DND-41 (cell line): Measurements from ENCODE around the gene RFNG.

ENCODE experiments used
- ATAC-seq: fragments of 200-7000 bp; cut with Tn5 transposase; 3 replicates; pipeline ENCODE4 v1.9.1; 2021; ENCODE audit warnings: low read depth; ENCODE audit not compliant: insufficient read depth
- DNase-seq: peaks from one replicate; pipeline ENCODE4 v3.0.0-alpha.2; 2020
- H2AFZ ChIP-seq: 2 replicates; pipeline ENCODE4 v1.6.0; 2012; ENCODE audit warnings: low read depth, low read length
- H3K27ac ChIP-seq: 2 replicates; pipeline ENCODE4 v1.5.1; 2012; ENCODE audit warnings: low read length, inconsistent platforms
- H3K27me3 ChIP-seq: fragments of 200-600 bp; sonication (generic); 2 replicates; pipeline ENCODE4 v1.6.0; 2012; ENCODE audit warnings: low read length, mild to moderate bottlenecking, inconsistent platforms; ENCODE audit not compliant: insufficient read depth, poor library complexity
- H3K36me3 ChIP-seq: 2 replicates; pipeline ENCODE4 v1.5.1; 2012; ENCODE audit warnings: low read length, inconsistent platforms; ENCODE audit not compliant: insufficient read depth
- H3K4me1 ChIP-seq: 2 replicates; pipeline ENCODE4 v1.5.1; 2012; ENCODE audit warnings: mild to moderate bottlenecking, low read length; ENCODE audit not compliant: insufficient read depth
- H3K4me2 ChIP-seq: 2 replicates; pipeline ENCODE4 v1.6.0; 2012; ENCODE audit warnings: mild to moderate bottlenecking, moderate library complexity, low read length, inconsistent platforms; ENCODE audit not compliant: insufficient read depth
- H3K4me3 ChIP-seq, 2 experiments: fragments of 200-600 bp in 1 of 2; shearing (Covaris generic) in 1 of 2; 2 replicates each; pipeline ENCODE4 v1.5.1; 2012 to 2016; ENCODE audit warnings: inconsistent platforms in 2 of 2, low read length in 2 of 2, mild to moderate bottlenecking in 2 of 2, low read depth in 1 of 2, moderate library complexity in 1 of 2
- H3K79me2 ChIP-seq: 2 replicates; pipeline ENCODE4 v1.6.0; 2012; ENCODE audit warnings: low read length, inconsistent platforms; ENCODE audit not compliant: insufficient read depth
- H3K9ac ChIP-seq: 2 replicates; pipeline ENCODE4 v1.6.0; 2012; ENCODE audit warnings: low read depth, mild to moderate bottlenecking, inconsistent platforms, low read length, moderate library complexity
- H3K9me3 ChIP-seq: 2 replicates; pipeline ENCODE4 v1.5.1; 2012; ENCODE audit warnings: low read length, moderate library complexity, mild to moderate bottlenecking, inconsistent platforms; ENCODE audit not compliant: insufficient read depth, severe bottlenecking
- H4K20me1 ChIP-seq: 2 replicates; pipeline ENCODE4 v1.6.0; 2012; ENCODE audit warnings: low read length; ENCODE audit not compliant: insufficient read depth
- CTCF ChIP-seq: IDR thresholded peaks from 2 replicates; pipeline ENCODE4 v1.5.1; 2012; ENCODE audit warnings: borderline replicate concordance, low read length, moderate library complexity, mild to moderate bottlenecking; ENCODE audit not compliant: poor library complexity, severe bottlenecking; ENCODE audit errors: extremely low read depth
- EZH2 ChIP-seq: IDR thresholded peaks from 3 replicates; pipeline ENCODE4 v1.6.1; 2012; ENCODE audit warnings: borderline replicate concordance, low read depth, mild to moderate bottlenecking, moderate library complexity, low read length, inconsistent platforms; ENCODE audit not compliant: severe bottlenecking

Gene RFNG

GRCh38 chr17:82065193-82065637 is 13.6 kb upstream of the RFNG start:
- peak overlapping the region; percentile 87 for H3K9ac ChIP-seq
- peak overlapping the region; percentile 77 for H3K27ac ChIP-seq
- H3K4me2 ChIP-seq: peak overlapping the region; percentile 100
- H3K4me1 ChIP-seq: peaks cover 43% of the 10 kb centered on the region
- H3K27me3 ChIP-seq: no peaks in the 10 kb centered on the region
- no peaks in the 10 kb centered on the region for H3K9me3 ChIP-seq
- peak overlapping the region; percentile 81 for H2AFZ ChIP-seq
- ATAC-seq (peak; percentile 27; the same call in 2 of the 3 replicates), DNase-seq (peak; percentile 35)
- peak overlapping the region; percentile 75 to 97 for H3K4me3 ChIP-seq
- TF ChIP-seq CTCF (no peak), EZH2 (no peak)
- peaks cover 33% of the 10 kb centered on the region for H3K79me2 ChIP-seq
- H4K20me1 ChIP-seq: peaks cover 34% of the 10 kb centered on the region
- H3K36me3 ChIP-seq: peaks cover 46% of the 10 kb centered on the region

GRCh38 chr17:82064433-82065192 is 13.0 kb upstream of the RFNG start:
- Histone ChIP-seq H3K9me3 (no peaks in the 10 kb centered on the region), H4K20me1 (peaks cover 39% of the 10 kb centered on the region), H3K27ac (peak overlapping the region; percentile 77), H3K9ac (peak overlapping the region; percentile 87), H3K79me2 (peaks cover 33% of the 10 kb centered on the region), H3K36me3 (peaks cover 52% of the 10 kb centered on the region), H3K4me2 (peak overlapping the region; percentile 100), H3K4me3 (peak overlapping the region; percentile 75 to 97), H3K4me1 (peaks cover 43% of the 10 kb centered on the region), H3K27me3 (no peaks in the 10 kb centered on the region), H2AFZ (peak overlapping the region; percentile 81; the same call in 1 of the 2 replicates)
- DNase-seq: no peak
- TF ChIP-seq CTCF (no peak), EZH2 (no peak)
- ATAC-seq: no peak

- H3K27ac ChIP-seq: no peak overlapping the region; the same call in 1 of the 2 replicates
- peaks cover 43% of the 10 kb centered on the region for H3K4me1 ChIP-seq
- H3K4me3 ChIP-seq: peak overlapping the region in 1 of 2 experiments; percentile 75; a peak in 3 of 4 replicates
- peak overlapping the region; percentile 87 for H3K9ac ChIP-seq
- no peak for ATAC-seq
- no peak overlapping the region for H2AFZ ChIP-seq
- peak overlapping the region; percentile 100 for H3K4me2 ChIP-seq
- H3K79me2 ChIP-seq: peaks cover 33% of the 10 kb centered on the region
- TF ChIP-seq CTCF: no peak
- TF ChIP-seq EZH2: no peak
- H3K9me3 ChIP-seq: no peaks in the 10 kb centered on the region
- H3K36me3 ChIP-seq: peaks cover 61% of the 10 kb centered on the region
- peaks cover 47% of the 10 kb centered on the region for H4K20me1 ChIP-seq
- no peaks in the 10 kb centered on the region for H3K27me3 ChIP-seq
- DNase-seq: no peak
Observed at GRCh38 chr17:82063424-82064415, 12.1 kb upstream of the RFNG start.
